Nucleus accumbens (tissue), 56 donors: ENCODE data around the gene CLEC4G.

Experiments
- DNase-seq, 56 donors: peaks; one replicate each; lab custom pipeline; 2025; lab: John Stamatoyannopoulos, UW

The CLEC4G gene

DNA sequence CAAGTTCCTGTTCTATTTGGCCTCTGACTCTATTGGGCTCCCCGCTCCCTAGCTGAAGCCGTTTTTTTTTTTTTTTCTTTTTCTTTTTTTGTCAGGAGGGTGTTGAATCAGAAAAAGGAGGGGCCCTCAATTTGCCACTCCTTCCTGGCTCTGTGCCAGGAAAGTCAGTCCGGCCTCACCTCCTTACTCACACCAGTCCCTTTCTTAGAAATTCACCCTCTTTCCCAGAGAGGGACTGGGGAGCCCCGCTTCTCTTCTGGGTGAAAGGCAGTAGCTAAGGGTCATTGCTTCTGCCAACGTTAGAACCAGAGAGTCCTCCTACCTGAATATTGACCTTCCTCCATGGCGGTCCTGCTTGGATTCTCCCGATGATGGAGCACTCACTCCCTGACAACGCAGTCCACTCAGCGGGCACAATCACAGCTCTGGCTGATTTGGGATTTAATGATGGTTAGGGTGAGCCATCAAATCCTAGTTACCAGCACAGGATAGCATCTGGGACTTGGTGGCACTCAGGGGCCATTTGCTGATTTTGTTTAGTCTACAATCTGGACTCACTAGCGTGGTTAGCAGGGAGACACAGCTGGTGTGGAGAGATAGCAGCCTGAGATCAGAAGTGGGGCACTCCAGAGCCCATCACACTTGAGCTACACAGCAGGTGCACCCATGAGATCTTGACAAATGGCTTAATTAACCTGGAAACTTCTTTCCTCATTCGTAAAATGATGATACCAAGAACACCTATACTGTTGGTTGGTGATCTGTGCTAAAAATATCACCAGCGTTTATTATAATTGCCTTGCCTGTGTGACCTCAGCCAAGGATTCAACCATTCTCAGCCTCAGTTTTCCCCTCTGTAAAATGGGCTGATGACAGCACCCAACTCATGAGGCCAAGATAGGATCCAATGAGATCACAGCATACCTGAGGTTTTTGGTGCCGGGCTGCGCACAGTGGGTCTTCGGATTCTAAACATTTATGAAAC, 32.2 kb downstream of the CLEC4G start:
- DNase-seq = no peak

DNA sequence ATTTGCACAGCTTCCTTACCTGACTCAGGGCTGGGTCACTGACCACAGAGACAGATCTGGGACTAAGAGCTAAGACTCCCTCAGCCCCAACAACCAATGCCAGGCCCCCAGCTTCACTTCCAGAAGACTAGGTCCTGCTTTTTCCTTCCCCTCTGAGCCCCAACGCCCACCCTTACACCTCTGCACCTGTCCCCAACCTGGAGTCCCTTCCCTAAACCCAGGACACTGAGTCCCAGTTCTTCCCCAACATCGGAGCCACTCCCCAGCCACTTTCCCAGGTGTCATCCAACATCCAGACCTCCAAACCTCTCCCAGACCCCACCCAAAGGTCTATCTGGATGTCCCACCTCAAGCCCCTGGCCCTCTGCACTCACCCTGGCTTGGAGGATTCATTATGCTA, 32.9 kb downstream of the CLEC4G start:
- no peak for DNase-seq

DNA sequence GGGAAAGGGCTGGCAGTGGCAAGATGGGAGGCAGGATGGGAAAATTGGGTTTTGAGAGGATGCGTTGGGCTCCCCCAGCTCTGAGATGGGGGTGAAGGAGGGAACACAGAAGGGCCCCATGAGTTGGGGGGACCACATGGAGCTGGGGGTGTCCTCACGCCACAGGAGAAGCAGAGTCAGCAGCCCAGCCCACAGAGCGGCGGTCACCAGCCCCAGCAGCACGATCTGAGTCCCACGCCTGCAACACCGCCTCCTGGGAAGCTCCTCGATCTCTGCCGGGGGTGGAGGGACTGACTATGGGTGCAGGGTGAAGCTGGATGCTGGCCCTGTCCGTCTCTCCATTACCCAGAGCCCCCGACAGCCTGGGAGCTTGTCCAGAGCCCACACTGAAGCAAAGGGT, 33.3 kb downstream of the CLEC4G start:
- DNase-seq = no peak

DNA sequence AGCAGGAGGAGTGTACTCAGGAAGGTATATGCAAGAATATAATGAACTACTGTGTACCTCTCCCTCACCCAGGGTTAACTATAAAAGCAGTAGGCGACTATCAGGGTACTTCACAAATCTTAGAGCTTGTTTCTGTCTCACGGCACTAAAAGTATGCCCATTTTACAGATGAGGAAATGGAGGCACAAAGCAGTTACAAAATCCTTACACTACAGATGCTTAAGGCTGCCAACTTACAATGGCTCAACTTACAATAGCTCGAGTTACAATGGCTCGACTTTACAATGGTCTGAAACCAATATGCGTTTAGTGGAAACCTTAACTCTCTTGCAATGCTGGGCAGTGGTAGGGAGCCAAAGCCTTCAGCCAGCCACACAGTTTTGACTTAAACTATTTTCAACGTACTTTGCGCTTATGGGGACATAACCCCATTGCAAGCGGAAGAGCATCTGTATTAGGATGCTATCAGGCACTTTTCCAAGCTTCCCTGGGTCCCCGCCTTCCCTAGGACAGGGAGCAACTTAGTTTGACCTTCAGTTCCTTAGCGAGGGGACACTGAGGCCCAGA, 34.1 kb downstream of the CLEC4G start:
- DNase-seq = no peak

DNA sequence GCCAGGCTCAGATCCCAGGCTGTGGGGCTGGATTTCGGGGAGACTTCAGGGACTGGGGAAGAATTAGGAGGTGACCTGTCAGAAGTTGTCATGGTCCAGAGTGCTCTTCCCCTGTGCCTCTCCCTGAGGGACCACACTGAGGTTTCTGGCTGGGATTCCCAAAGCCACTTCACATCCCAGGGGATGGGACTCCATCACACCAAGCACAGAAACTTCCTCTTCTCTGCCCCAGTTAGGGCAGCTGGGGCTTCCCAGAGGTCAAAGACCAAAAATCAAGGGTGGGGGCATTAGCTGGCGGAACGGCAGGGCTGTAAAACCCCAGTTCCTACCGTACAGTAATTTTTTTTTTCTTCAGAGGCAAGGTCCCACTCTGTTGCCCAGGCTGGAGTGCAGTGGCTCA, 37.4 kb downstream of the CLEC4G start:
- no peak for DNase-seq

DNA sequence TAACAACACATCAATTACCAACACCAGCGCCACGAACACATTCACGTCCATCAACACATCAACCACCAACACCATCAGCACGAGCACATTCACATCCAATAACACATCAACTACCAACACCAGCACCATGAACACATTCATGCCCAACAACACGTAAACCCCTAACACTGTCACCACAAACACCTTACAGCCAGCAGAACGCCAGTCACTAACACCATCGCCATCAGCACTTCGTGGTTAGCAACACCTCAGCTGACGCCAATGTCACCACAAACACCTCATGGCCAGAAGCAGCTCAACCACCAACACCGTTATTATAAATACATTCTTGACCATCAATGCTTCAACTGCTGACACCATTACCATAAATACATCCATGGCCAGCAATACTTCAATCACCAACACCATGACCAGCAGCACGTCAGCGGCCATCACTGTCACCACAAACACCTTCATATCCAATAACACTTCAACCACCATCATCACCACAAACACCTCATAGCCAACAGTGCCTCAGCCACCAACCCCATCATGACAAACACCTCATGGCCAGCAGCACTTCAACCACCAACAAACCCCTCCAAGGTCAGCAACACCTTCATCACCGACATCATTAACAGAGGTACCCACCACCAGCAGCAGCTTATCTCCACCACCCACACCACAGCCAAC, 39.4 kb downstream of the CLEC4G start:
- DNase-seq = no peak

DNA sequence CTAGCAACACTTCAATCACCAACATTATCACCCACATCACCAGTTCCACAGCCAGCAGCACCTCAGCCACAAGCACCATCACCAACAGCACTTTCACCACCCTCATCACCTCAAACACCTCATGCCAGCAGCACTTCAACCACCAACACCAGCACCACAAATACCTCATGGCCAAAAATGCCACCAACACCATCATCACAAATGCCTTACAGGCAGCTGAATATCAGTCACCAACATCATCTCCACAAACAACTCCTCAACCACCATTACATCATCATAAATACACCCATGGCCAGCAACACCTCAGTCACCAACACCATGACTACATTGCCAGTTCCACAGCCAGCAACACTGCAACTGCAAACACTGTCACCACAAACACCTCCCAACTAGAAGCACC, 40.4 kb downstream of the CLEC4G start:
- no peak for DNase-seq

DNA sequence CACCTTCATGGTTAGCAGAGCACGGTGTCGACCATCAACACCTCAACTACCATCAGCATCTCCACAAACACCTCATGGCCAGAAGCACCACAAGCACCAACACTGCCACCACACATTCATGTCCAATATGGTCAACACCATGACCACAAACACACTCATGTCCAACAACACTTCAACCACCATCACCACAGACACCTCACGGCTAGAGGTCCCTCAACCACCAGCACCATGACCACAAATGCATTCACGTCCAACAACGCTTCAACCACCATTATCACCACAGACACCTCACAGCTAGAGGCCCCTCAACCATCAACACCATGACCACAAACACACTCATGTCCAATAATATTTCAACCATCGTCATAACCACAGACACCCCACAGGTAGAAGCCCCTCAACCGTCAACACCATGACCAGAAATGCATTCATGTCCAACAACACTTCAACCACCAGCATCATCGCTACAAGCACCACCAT, 41.1 kb downstream of the CLEC4G start:
- DNase-seq = no peak

DNA sequence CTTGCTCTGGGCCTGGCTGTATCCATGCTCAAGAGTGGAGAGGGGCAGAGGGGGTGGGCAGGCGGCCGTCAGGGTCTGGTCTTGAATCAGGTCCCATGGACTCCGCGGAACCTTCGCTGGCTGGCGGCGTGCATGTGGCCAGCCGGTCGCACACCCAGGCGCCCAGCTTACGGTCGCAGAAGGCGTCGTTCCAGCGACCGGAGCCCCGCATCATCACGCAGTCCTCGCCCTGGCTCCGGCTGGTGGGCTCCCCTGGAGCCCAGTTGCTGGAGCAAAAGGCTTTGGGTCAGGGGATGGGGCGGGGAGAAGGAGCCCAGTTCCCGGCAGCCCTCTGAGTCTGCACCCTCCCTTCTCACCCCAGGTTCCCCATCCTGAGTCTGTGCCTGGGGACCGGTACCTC, 42.7 kb downstream of the CLEC4G start:
- no peak for DNase-seq

DNA sequence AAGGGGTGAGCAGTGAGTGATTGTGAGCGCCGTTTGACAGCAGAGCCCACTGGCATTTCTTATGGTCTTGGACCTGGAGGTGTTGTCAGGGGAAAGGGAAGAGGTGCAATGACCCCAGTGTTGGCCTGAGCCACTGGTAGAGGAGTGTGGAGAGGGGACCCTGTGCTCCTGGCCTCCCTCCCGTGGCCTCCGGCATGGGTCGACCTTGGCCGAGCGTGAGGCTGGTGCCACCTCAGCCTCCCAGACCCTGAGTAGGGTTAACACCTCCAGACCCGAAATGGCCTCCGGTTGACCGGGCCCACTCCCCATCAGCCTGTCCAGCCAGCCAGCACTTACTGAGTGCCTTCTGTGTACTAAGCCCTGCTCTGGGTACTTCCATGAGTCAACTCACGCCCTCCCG, 44.7 kb downstream of the CLEC4G start:
- DNase-seq = no peak

DNA sequence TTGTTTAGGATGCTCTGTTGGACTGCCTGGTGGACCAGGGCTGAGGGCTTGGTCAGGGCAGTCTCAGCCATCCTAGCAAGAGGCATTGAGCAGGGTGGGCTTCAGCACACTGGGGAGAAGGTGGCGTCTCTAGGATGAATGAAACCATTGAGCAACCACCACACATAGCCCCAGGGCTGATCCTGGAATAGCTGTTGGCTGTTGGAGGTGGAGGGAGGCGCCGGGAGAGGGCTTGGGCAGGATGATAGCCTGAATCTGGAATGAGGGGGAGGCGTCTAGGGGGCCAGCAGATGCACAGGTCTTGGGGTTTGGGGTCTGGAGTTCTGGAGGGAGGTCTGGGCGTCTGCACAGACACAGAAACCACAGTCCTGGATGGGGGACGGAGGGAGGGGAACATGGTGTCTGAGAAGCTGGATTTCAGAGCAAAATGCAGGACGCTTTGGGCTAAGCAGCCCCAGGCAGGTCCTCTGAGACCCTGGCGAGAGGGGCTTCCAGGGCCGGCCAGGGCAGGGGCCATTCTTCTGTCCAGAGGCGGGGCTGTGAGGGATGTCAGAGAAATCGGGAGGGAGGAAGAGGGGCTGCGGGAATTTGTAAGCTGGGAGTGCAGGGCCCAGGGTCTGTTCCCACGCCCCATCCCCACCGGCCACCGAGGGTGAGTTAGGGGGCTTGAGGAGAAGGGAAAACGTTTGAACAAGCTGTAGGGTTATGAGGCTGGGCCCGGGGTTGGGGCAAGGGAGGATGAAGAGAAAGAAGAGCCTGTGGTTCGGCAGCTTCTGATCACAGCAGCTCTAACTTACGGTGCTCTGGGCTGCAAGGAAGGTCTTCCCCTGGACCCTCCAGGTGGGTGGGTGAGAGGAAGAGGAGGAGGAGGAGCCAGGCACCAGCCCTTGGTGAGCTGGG, 46.1 kb downstream of the CLEC4G start:
- DNase-seq = no peak

DNA sequence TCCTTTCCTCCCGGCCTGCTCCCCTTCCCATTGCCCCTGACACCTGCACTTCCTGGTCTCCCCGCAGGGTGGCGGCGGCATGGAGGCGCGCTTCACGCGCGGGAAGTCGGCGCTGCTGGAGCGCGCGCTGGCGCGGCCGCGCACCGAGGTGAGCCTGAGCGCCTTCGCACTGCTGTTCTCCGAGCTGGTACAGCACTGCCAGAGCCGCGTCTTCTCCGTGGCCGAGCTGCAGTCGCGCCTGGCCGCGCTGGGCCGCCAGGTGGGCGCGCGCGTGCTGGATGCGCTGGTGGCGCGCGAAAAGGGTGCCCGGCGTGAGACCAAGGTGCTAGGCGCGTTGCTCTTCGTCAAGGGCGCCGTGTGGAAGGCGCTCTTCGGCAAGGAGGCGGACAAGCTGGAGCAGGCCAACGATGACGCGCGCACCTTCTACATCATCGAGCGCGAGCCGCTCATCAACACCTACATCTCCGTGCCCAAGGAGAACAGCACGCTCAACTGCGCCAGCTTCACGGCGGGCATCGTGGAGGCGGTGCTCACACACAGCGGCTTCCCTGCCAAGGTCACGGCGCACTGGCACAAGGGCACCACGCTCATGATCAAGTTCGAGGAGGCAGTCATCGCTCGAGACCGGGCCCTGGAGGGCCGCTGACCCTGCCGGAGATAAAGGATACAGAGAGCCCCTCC, 49.6 kb downstream of the CLEC4G start:
- DNase-seq = peak in 12 of 56 donors; percentile 18 to 62 (median 42)

DNA sequence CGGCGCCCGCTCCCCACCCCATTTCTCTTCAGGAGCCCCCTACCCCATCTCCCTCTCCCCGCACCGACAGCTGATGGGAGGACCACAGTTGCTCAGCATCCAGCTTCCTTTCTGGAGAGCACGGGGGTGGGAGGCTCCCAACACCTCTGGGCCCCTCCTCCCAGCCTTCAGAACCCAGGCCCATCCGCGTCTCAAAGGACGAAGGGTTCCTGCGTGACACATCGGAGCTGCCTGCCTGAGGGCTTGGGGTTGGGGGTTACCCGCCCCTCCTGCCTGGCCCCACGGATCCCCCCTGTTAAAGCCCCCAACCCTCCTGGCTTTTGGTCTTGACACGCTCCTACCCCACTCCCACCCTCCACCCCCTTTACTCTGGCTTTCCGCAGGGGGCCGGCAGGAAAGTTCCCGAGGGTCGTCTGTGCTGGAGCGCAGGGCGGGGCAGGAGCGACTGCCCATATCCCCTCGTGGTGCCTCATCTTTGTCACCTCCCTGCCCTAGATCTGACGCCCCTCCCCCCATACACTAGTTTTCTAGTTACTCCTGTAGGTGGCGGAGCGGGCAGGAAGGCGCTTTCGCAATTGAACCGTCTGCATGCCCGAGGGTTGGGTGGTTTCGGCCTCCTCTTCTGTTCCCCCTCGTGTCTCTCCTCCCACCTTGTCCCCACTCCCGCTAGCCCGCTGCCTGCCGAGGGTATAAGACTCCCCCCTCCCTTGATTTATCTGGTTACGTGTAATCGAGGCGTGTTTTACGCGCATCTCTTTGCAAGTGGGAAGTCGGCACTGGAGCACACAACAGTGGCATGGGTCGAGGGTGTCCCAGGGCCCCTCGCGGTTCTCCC, 50.4 kb downstream of the CLEC4G start:
- peak in 51 of 56 donors; percentile 5 to 84 (median 41) for DNase-seq

DNA sequence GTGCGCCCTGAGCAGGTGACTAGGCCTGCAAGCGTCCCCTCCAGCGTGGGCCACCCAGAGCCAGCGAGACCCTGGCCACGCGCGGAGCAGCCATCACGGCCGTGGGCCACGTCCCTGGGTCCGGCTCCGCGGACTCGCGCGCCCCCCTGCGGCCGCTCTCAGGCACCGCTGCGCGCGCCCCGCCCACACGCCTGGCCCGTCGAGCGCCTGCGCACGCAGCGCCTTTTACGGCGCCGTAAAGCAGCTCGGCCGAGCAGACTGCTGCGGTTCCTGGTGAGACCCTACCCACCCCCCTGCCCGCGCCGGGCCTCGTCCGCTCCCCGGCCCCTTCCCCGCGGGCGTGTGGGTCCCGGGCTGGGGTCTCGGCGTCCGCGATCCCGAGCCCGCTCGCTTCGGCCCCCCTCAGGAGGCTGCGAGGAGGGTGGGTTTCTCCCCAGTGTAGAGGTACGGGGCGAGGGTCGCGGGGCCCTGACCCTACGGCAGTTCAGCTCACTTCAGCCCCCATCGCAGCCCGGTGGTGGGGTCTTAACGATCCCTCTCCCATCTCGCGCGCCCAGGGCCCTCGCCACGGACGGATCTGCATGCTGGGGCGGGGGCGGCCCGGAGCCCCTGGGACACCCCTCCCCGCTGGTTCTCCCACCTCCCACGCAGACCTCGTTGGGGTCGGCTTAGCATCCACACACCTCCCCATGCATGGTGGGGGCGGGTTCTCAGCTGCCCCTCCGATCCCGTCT, 51.1 kb downstream of the CLEC4G start, which contains the start of gene TRAPPC5:
Gene TRAPPC5 (plus strand): TSS at position 228 of the 734 bp plus-strand sequence. CDS start 1,421 bp downstream, outside the sequence.
- DNase-seq = peak in 54 of 56 donors; percentile 26 to 91 (median 76)

DNA sequence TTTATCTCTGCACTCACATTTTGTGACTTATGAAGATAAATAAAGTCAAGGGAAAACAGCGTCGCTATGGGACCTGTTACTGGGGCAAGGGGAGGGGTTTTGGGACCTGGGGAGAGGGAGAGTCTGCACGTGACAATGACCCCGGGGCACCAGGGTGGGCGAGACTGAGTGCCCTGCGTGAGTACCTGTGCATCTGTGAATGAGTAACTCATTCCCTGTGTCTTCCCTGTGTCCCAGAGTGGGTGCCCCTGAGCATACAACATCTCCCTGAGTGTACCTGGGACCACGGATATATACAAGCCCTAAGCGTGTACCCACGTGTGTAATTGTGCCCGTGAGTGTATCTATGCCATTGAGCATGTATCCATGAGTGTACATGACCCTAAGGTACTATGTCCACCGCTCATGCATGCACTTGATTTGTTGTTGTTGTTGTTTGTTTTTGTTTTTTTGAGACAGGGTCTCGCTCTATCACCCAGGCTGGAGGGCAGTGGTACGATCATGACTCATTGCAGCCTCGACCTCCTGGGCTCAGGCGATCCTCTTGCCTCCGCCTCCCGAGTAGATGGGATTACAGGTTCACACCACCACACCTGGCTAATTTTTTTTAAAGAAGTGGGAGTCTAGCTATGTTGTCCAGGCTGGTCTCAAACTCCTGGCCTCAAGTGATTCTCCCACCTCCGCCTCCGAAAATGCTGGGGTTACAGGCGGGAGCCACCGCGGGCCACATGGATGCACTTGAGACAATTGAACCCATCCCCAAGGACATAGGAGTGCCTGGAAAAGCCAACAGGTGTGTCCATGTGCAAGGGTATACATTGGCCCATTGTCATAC, 51.9 kb downstream of the CLEC4G start:
- peak in 1 of 56 donors; percentile 38 for DNase-seq

DNA sequence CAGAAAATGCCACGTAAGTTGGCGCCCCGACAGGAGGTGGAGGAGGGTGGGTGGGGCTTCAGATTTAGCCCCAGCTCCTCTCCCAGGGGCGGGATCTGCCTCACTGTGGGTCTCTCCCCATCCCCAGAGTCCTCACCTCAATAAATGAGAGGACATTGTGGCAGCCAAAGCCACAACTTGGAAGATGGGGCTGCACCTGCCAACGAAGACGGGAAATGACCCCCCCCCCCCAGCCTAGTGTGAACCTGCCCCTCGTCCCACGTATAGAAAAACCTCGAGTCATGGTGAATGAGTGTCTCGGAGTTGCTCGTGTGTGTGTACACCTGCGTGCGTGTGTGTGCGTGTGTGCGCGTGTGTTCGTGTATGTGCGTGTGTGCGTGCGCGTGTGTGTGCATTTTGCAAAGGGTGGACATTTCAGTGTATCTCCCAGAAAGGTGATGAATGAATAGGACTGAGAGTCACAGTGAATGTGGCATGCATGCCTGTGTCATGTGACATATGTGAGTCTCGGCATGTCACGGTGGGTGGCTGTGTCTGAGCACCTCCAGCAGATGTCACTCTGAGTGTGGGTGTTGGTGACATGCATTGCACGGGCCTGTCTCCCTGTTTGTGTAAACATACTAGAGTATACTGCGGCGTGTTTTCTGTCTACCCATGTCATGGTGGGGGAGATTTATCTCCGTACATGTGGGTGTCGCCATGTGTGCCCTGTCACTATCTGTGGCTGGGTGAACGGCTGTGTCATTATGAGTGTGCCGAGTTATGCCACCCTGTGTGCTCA, 52.7 kb downstream of the CLEC4G start:
- DNase-seq = peak in 25 of 56 donors; percentile 2 to 50 (median 20)
